ENCODE measurements around the gene MMAB. TPM values are rescaled to one million over a fixed set of nuclear protein-coding genes. Genes with fewer than 3 reads are reported as not detected.

The MMAB gene
- total RNA-seq, 2 experiments from 2014 or later, result 37.7 to 44.3 TPM

DNA sequence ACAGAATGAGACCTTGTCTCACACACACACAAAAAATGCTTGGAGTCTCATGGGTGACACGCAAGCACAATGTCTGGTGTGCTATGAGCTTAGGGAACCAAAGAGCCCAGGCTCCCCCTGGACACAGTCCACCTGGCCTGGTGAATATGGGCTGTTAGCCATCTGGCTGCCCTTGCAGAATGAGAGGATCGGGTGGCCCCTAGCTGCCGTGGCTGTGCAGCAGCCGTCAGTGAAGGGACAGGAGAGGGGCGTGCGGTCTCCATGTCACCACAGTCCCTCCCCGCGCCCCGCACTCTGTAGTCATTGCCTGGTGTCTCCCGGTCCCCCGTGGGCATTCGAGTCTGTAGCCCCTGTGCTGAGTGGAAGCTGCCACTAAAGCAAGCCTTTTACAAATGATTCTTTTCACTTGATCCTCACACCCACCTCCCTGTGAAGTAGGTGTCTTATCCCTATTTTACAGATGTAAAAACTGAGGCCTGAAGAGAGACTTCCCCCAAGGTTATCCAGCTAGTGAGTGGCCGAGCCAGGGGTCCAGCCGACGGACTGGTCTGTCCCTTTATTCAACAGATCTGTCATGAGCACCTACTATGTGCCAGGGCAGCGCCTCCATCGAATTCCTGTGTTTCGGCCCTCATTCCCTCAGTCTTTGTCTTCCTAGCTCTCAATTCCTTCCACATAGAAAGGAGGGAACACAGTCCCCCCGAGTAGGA lies 19.0 kb upstream of the MMAB start:
- ATAC-seq (no peak), DNase-seq (no peak)
- ChIA-PET POLR2A (no interaction called here), CTCF (interaction anchor here (1.0 to 2.0 kb wide), 3 partner anchors 27 to 183 kb away, joined by 3 to 7 read pairs (median 3); no protein-coding TSS in a partner anchor)
- intact Hi-C loops (cut with DNase I, micrococcal nuclease), result no loop called here
- no peak overlapping the region for H3K27ac Mint-ChIP-seq
- H3K4me3 Mint-ChIP-seq, result no peak overlapping the region
- H3K36me3 Mint-ChIP-seq (ENCODE audit: low read depth), result peaks cover 13% of the 10 kb centered on the region
- peaks cover 24% of the 10 kb centered on the region for H3K4me1 Mint-ChIP-seq
- H3K27me3 Mint-ChIP-seq, result no peaks in the 10 kb centered on the region
- H3K9me3 Mint-ChIP-seq (ENCODE audit: low read depth), result no peaks in the 10 kb centered on the region

DNA sequence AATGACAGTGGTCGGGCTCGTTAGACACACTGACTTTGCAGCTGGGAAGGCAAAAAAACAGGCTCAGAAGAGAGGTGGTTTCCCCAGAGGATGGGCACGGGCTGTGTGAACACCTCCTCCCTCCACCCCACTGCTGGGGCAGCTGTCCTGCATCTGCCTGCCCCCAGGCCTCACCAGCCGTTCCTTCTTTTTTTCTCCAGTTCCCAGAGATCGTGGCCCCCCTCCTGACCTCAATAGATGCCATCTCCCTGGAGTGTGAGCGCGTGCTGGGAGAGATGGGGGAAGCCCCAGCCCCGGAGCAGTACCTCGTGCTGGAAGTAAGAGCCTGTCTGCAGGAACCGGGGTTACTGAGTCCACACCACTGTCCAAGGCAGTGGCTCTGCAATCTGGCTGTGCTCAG lies 17.7 kb upstream of the MMAB start:
- no peaks in the 10 kb centered on the region for H3K9me3 Mint-ChIP-seq (ENCODE audit: low read depth)
- CTCF ChIA-PET, result interaction anchor here (1.1 kb wide), 1 partner anchor 29 kb away, joined by 3 read pairs; no protein-coding TSS in a partner anchor
- H3K4me1 Mint-ChIP-seq, result peaks cover 18% of the 10 kb centered on the region
- ATAC-seq (no peak), DNase-seq (no peak)
- no peak overlapping the region for H3K27ac Mint-ChIP-seq
- intact Hi-C loops (cut with DNase I, micrococcal nuclease), result no loop called here
- POLR2A ChIA-PET, result no interaction called here
- H3K27me3 Mint-ChIP-seq, result no peaks in the 10 kb centered on the region
- no peak overlapping the region for H3K4me3 Mint-ChIP-seq
- H3K36me3 Mint-ChIP-seq (ENCODE audit: low read depth), result peaks cover 16% of the 10 kb centered on the region

DNA sequence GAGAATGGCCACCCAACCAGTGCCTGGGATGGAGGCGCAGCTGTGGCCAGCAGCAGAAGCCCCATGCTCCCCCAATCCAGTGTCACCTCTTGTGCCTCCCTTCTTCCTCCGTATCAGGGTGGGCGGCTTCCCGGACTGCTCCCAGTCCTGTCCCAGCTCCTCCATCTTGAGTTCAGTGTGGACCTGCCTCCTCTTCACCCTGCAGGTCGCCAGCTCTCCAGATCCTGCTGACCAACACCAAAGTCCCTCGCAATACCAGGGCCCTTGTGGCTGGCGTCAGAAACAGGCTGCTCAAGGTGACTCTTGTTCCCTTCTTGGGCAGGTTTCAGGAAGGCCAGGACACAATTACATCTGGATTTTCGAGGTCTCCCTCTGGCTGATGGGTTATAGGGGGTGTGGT lies 17.3 kb upstream of the MMAB start:
- H3K27me3 Mint-ChIP-seq, result no peaks in the 10 kb centered on the region
- DNase-seq, result no peak
- H3K4me1 Mint-ChIP-seq, result peaks cover 14% of the 10 kb centered on the region

DNA sequence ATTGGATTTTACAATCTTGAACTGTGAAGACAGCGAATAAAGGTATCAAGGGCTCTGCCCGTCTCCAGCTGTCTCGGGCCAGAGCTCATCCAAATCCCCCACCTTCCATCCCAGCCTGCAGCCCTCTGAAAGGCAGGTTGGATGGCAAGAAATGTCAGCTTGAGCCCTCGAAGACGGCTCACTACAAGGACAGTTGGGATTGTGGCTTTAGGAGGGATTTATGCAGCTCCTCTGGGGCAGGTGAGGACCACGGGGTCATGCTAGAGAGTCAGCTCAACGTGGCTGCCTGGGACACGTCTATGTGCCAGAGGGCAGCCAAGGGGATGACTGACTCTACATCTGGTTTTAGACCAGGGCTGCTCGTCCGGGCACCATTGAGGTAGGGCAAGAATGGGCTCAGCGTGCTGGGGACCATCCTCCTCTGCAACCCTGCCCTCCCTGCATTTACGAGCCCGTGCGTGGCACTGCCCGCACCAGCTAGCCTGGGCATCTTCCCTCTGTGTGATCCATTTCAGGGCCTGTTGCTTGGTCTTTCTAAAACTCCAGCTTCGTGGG lies 16.5 kb upstream of the MMAB start:
- no peaks in the 10 kb centered on the region for H3K9me3 Mint-ChIP-seq (ENCODE audit: low read depth)
- ChIA-PET CTCF (interaction anchor here (0.5 to 1.0 kb wide), 3 partner anchors 8 to 140 kb away, joined by 3 to 5 read pairs (median 5); no protein-coding TSS in a partner anchor), POLR2A (interaction anchor here (0.6 kb wide), 1 partner anchor 147 kb away, joined by 3 read pairs; no protein-coding TSS in a partner anchor)
- no peak overlapping the region for H3K4me3 Mint-ChIP-seq
- H3K36me3 Mint-ChIP-seq (ENCODE audit: low read depth), result peaks cover 19% of the 10 kb centered on the region
- intact Hi-C loops (cut with DNase I, micrococcal nuclease), result no loop called here
- ATAC-seq (no peak), DNase-seq (no peak)
- H3K27me3 Mint-ChIP-seq, result no peaks in the 10 kb centered on the region
- H3K4me1 Mint-ChIP-seq, result peaks cover 6% of the 10 kb centered on the region
- H3K27ac Mint-ChIP-seq, result no peak overlapping the region

More for the DNA sequence above, 17.3 kb upstream of the MMAB start:
- Mint-ChIP-seq H3K36me3 (ENCODE audit: low read depth) (peaks cover 16% of the 10 kb centered on the region), H3K27ac (no peak overlapping the region), H3K4me3 (no peak overlapping the region), H3K9me3 (ENCODE audit: low read depth) (no peaks in the 10 kb centered on the region)
- ChIA-PET POLR2A (no interaction called here), CTCF (no interaction called here)
- ATAC-seq, result no peak
- intact Hi-C loops (cut with DNase I, micrococcal nuclease), result no loop called here

DNA sequence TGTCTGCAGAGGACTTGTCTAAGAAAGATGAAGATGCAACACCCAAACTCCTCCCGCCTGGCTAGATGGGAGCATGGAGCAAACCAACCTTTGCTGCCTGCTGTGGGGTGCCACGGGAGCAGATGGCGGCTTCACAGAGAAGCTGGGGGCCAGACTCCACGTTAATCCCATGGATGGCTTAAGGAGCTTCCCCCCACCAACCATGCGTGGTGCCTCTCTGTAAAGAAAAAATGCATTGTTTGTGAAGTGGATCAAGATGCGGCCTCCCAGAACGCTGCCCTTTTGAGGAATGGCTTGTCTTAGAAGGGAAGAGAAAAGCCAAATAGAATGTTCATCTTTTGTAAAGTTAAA lies 15.9 kb upstream of the MMAB start:
- ATAC-seq (no peak), DNase-seq (no peak)
- intact Hi-C loops (cut with DNase I, micrococcal nuclease), result no loop called here
- Mint-ChIP-seq H3K9me3 (ENCODE audit: low read depth) (no peaks in the 10 kb centered on the region), H3K4me1 (peaks cover under 1% of the 10 kb centered on the region), H3K27ac (no peak overlapping the region), H3K36me3 (ENCODE audit: low read depth) (peaks cover 19% of the 10 kb centered on the region), H3K27me3 (no peaks in the 10 kb centered on the region), H3K4me3 (no peak overlapping the region)
- POLR2A ChIA-PET, result interaction anchor here (0.6 kb wide), 1 partner anchor 148 kb away, joined by 3 read pairs; no protein-coding TSS in a partner anchor
- CTCF ChIA-PET, result interaction anchor here (0.5 to 1.0 kb wide), 3 partner anchors 8 to 140 kb away, joined by 3 to 5 read pairs (median 5); no protein-coding TSS in a partner anchor

DNA sequence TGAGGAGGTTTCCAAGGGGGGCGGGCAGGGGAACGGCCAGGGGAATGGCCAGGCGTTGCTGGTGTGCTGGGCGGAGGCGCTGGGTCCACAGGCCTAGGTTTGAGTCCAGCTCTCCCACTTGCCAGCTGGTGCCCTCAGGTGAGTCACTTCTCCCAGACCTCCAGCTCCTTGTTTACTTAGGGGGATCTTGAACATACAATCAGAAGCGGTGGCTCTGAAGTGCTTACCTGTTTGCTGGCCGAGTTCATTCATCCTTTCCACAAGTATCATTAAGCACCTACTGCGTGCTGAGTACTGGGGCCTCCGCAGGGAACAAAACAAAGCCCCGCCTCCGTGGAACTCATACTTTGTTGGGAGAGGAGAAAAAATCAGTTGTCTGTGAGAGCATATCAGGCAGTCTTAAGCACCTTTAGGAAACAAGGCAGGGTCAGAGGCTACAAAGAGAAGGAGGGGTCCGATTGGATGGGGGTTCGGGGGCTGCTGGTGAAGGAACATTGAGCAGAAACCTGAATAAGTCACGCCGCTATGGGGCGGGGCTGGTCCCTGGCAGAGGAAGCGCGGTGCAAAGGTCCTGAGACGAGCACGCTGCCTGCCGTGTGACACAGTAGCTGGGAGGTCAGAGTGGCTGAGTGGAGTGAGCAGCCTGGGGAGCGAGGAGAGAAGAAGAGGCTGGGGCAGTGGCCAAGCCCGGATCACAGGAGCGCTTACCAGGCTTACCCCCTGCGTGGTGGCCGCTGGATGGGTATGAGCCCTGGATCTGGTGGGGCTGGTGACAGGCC lies 15.3 kb upstream of the MMAB start:
- no peaks in the 10 kb centered on the region for H3K9me3 Mint-ChIP-seq (ENCODE audit: low read depth)
- POLR2A ChIA-PET, result interaction anchor here (0.7 kb wide), 1 partner anchor 92 kb away, joined by 3 read pairs; no protein-coding TSS in a partner anchor

DNA sequence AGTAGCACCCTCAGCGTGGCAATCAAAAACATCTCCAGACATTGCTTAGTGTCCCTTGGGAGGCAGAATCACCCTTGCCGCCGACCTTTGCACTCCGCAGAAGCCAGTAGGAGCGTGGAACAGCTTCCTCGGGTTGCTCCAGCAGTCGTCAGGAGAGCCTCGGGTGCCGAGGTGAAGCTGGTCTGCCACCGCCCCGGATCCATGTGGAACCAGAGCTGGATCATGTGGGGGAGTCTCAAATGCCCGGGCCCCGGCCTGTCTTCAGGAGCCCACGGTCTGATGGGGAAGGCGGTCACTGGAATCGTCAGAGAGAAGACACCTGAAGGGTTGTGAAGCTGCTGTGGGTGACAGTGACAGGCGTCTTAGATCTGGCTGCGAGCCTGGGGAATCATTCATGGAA lies 14.6 kb upstream of the MMAB start:
- DNase-seq (no peak), ATAC-seq (no peak)
- intact Hi-C loops (cut with DNase I, micrococcal nuclease), result no loop called here
- ChIA-PET CTCF (interaction anchor here (6.1 kb wide), 1 partner anchor 10 kb away, joined by 22 read pairs; no protein-coding TSS in a partner anchor), POLR2A (interaction anchor here (0.7 kb wide), 1 partner anchor 92 kb away, joined by 3 read pairs; no protein-coding TSS in a partner anchor)
- Mint-ChIP-seq H3K9me3 (ENCODE audit: low read depth) (no peaks in the 10 kb centered on the region), H3K4me3 (no peak overlapping the region), H3K27ac (no peak overlapping the region), H3K4me1 (no peaks in the 10 kb centered on the region), H3K36me3 (ENCODE audit: low read depth) (peaks cover 21% of the 10 kb centered on the region), H3K27me3 (no peaks in the 10 kb centered on the region)

More for the DNA sequence above, 15.3 kb upstream of the MMAB start:
- DNase-seq (no peak), ATAC-seq (no peak)
- H3K4me1 Mint-ChIP-seq, result no peaks in the 10 kb centered on the region
- no peaks in the 10 kb centered on the region for H3K27me3 Mint-ChIP-seq
- peaks cover 20% of the 10 kb centered on the region for H3K36me3 Mint-ChIP-seq (ENCODE audit: low read depth)
- intact Hi-C loops (cut with DNase I, micrococcal nuclease), result no loop called here
- H3K4me3 Mint-ChIP-seq, result no peak overlapping the region
- CTCF ChIA-PET, result interaction anchor here (6.1 kb wide), 1 partner anchor 9 kb away, joined by 22 read pairs; no protein-coding TSS in a partner anchor
- no peak overlapping the region for H3K27ac Mint-ChIP-seq

DNA sequence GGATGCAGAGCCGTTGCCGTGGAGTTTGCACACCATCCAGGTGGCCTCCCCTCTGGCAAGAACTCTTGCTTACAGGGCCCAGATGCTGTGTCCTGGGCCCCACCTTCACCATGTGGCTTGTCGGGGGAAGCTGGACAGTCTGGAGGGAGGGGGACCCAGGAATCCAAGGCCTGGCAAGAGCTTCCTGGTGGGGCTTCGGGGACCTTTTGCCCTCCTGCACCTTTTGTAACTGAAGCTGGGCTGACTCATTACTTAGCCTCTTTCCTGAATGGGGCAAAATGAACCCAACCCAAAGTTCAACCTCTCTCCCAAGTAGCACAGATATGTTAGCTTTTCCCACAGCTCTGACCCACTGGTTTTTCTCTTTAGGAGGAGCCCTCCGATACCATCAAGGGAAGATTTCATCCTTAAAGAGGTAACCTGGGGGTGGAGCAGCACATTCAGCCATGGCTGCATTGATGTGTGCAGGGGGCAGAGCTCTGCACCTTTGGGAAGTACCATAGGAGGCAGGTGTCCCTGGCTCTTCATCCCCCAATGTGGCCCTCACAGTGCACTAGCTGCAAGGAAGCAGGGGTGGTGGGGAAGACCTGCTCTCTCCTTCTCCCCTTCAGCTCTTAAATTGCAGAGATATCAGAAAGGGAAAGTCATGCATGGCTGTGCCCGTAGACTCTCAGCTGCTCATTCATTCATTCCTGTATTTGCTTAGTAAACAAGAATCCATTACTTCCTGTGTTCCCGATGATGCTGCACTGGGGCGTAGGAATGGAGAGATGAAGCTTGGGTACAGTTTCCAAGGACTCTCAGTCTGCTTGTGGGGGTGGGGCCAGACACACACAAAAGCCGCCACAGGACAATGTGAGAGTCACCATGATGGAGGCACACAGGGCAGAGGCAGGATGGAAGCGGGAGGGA lies 13.3 kb upstream of the MMAB start:
- no peak for ATAC-seq
- POLR2A ChIA-PET, result no interaction called here

DNA sequence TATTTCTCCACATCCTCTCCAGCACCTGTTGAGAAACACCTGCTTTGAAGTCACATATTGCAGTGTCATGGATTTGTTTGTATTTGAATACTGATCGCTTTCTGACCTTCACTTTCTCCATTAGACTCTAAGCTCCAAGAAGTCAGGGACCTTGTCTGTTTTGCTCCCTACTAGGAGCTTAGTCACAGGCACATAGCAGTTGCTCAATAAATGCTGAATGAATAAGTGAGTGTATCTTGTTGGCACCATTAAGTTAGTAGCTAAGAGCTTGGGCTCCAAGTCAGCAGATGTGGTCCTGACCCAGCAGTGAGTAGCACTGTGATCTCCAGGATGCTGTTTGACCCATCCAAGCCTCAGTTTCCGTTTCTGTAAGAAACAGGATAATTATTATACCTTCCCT lies 10.4 kb upstream of the MMAB start:
- Mint-ChIP-seq H3K27me3 (no peaks in the 10 kb centered on the region), H3K36me3 (ENCODE audit: low read depth) (peaks cover 28% of the 10 kb centered on the region), H3K9me3 (ENCODE audit: low read depth) (no peaks in the 10 kb centered on the region), H3K4me1 (no peaks in the 10 kb centered on the region), H3K27ac (no peak overlapping the region), H3K4me3 (no peak overlapping the region)
- DNase-seq (no peak), ATAC-seq (no peak)
- intact Hi-C loops (cut with DNase I, micrococcal nuclease), result no loop called here
- ChIA-PET POLR2A (no interaction called here), CTCF (interaction anchor here (6.1 kb wide), 1 partner anchor 14 kb away, joined by 22 read pairs; no protein-coding TSS in a partner anchor)

More for the DNA sequence above, 13.3 kb upstream of the MMAB start:
- no peak overlapping the region for H3K27ac Mint-ChIP-seq
- intact Hi-C loops (cut with DNase I, micrococcal nuclease), result no loop called here
- H3K4me1 Mint-ChIP-seq, result no peaks in the 10 kb centered on the region
- H3K27me3 Mint-ChIP-seq, result no peaks in the 10 kb centered on the region
- CTCF ChIA-PET, result interaction anchor here (0.6 to 6.1 kb wide), 5 partner anchors 8 to 267 kb away, joined by 3 to 22 read pairs (median 3); no protein-coding TSS in a partner anchor
- no peak for DNase-seq
- peaks cover 27% of the 10 kb centered on the region for H3K36me3 Mint-ChIP-seq (ENCODE audit: low read depth)
- no peaks in the 10 kb centered on the region for H3K9me3 Mint-ChIP-seq (ENCODE audit: low read depth)
- H3K4me3 Mint-ChIP-seq, result no peak overlapping the region

DNA sequence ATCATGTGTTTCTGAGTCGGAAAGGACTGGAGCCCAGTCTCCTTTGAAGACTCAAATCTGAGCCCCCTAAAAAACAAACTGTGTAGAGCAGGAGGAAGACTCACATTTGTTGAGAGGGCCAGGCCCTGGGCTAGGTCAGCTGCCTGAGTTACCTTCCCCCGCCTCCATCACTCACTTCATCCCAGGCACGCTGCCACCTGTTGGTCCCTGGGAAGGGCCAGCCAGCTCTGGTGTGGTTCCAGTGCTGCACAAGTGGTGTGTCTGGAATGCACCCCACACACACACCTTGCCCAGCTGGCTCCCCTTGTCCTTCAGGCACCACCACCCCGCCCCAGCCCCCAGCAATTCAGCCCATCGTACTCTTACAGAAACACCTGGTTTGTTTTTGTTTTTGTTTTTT lies 9.3 kb upstream of the MMAB start:
- DNase-seq (no peak), ATAC-seq (no peak)
- ChIA-PET CTCF (interaction anchor here (6.1 kb wide), 1 partner anchor 15 kb away, joined by 22 read pairs; no protein-coding TSS in a partner anchor), POLR2A (interaction anchor here (0.6 kb wide), 1 partner anchor 1443 kb away, joined by 3 read pairs; no protein-coding TSS in a partner anchor)
- Mint-ChIP-seq H3K36me3 (ENCODE audit: low read depth) (peaks cover 25% of the 10 kb centered on the region), H3K4me1 (no peaks in the 10 kb centered on the region), H3K27me3 (no peaks in the 10 kb centered on the region), H3K9me3 (ENCODE audit: low read depth) (no peaks in the 10 kb centered on the region), H3K27ac (no peak overlapping the region), H3K4me3 (no peak overlapping the region)
- intact Hi-C loops (cut with DNase I, micrococcal nuclease), result no loop called here
